Stimulated activated CD4-positive, alpha-beta T cell treated with anti-CD3 and anti-CD28 coated beads, Interleukin-1b, Interleukin-23, amount 100 ng/mL, for 24 hours (primary cell): ENCODE results near the gene SLC66A2.

Experiments used
- DNase-seq, 4 experiments: peaks; one replicate each; pipeline ENCODE4 v3.0.0-alpha.2; 2020; ENCODE audit warnings: low read depth in 4 of 4, low spot score in 1 of 4

SLC66A2 gene

DNA sequence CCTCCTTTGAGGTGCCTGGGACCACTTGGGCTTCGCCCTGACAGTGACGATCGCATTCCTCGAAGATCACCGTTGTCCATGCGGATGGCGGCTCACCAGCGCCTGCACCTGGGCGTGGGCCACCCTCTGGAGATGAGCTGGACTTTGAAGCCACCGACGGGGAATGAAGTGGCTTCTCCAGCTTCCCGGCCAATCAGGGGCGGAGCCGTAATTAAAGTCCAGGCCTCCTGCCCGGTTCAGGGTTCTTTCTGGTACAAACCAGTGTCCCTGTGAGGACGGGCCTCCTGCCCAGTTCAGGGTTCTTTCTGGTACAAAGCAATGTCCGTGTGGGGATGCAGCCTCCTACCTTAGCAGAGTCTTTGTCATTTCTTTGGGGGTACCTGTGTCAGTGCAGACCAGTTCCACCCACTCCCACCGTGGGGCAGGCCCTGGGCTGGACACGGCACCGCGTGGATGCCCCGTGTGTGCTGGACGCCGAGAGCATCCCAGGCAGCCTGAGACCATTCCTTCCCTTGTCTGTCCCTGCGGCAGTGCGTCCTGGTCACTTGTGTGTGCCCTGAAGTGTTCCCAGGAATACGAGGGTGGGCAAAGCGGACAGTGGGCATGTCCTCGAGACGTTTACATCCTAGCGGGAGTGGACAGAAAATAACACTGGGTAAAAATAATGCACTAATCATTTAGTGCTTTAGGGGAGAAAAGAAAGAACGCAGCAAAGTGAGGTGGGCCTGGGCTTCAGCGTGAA lies 98.7 kb downstream of the SLC66A2 start:
- no peak for DNase-seq
